Body of pancreas (tissue), 4 donors: ENCODE measurements around the gene ECM1.

Experiments used
- POLR2A ChIP-seq, 3 donors: fragments of 450-650 bp; IDR thresholded peaks; one replicate each; pipeline ENCODE4 v1.6.1; 2016; ENCODE audit warnings: antibody characterized with exemption in 3 of 3, mild to moderate bottlenecking in 2 of 3
- TF ChIP-seq, protein P1 (sequence below), 7 experiments: fragments of 450-650 bp in 4 of 7; fragments of 200-600 bp in 3 of 7; sonication (generic) in 3 of 7; IDR thresholded peaks; one replicate each; pipeline ENCODE4 v1.5.1; 2016 to 2019; ENCODE audit warnings: antibody characterized with exemption in 7 of 7

DNA sequence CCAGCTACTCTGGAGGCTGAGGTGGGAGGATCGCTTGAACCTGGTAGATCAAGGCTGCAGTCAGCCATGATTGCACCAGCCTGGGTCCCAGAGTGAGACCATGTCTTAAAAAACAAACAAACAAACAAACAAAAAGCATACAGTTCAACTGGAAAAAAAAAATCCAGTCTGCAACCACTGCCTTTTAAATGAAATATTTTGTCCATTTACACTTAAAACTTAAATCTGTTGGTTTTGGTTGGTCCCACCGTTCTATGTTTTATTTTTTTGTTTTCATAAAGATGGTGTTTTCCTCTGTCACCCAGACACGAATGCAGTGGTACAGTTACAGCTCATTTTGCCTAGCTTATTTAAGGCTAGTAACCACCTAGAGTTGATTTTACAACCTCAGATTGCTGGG, 17.4 kb downstream of the ECM1 start:
- TF ChIP-seq, protein P1, sequence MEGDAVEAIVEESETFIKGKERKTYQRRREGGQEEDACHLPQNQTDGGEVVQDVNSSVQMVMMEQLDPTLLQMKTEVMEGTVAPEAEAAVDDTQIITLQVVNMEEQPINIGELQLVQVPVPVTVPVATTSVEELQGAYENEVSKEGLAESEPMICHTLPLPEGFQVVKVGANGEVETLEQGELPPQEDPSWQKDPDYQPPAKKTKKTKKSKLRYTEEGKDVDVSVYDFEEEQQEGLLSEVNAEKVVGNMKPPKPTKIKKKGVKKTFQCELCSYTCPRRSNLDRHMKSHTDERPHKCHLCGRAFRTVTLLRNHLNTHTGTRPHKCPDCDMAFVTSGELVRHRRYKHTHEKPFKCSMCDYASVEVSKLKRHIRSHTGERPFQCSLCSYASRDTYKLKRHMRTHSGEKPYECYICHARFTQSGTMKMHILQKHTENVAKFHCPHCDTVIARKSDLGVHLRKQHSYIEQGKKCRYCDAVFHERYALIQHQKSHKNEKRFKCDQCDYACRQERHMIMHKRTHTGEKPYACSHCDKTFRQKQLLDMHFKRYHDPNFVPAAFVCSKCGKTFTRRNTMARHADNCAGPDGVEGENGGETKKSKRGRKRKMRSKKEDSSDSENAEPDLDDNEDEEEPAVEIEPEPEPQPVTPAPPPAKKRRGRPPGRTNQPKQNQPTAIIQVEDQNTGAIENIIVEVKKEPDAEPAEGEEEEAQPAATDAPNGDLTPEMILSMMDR (IDR thresholded peaks at IDR 0.05), result no peak
- TF ChIP-seq POLR2A (IDR thresholded peaks at IDR 0.05), result no peak
